ENCODE measurements around the gene TFAP2A.

GRCh38 chr6:10451828-10452509 is 37.1 kb upstream of the TFAP2A start:
- TF ChIP-seq CTCF (conservative IDR thresholded peaks at IDR 0.05 in 1 of 2, IDR thresholded peaks at IDR 0.05 in 1 of 2; ENCODE audit: low read depth in 1 of 2, low read length in 2 of 2) (no peak), EZH2 (IDR thresholded peaks at IDR 0.05; ENCODE audit: low read length, missing control alignments) (no peak)

Data from fibroblast of lung (primary cell).